Measurements from ENCODE around the gene CCNB1IP1. TPM values are rescaled to one million over a fixed set of nuclear protein-coding genes. Genes with fewer than 3 reads are reported as not detected.

Gene CCNB1IP1
- total RNA-seq, 1 experiment from 2014 or later = 77.0 TPM

DNA sequence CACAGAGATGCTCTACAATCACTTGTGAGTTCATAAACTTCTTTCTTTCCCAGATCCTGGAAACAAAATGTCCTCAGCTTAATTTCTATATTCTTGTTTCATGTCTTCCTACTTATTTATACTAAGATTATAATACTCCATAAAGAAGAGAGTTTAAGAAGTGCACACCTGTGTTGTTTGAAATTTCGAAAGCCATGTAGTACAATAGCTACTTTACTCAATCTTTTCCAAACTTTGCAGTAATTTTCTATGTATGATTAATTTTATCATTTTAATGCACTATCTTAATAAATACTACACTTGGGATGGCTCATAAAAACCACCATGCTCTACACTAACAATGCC is 27.0 kb downstream of the CCNB1IP1 start:
- no peaks in the 10 kb centered on the region for H3K9me2 ChIP-seq (ENCODE audit: insufficient read depth)
- no peaks in the 10 kb centered on the region for H3K9me3 ChIP-seq (ENCODE audit: control insufficient read depth in 1 of 2, insufficient read depth in 1 of 2, low read depth in 1 of 2, low read length in 2 of 2)
- H4K20me1 ChIP-seq (ENCODE audit: insufficient read depth) = no peaks in the 10 kb centered on the region
- intact Hi-C loops (cut with micrococcal nuclease) = no loop called here
- H3K27ac ChIP-seq (ENCODE audit: low read depth, low read length) = no peak overlapping the region
- ATAC-seq (peak; percentile 16; the same call in 1 of the 2 replicates), DNase-seq (ENCODE audit: low read depth, low spot score) (no peak)
- BruUV-seq (replicated peaks) = no TSS peak
- H3K79me2 ChIP-seq (ENCODE audit: insufficient read depth, low read length) = peaks cover 23% of the 10 kb centered on the region
- H2AFZ ChIP-seq (ENCODE audit: low read depth, low read length, poor library complexity, severe bottlenecking) = no peak overlapping the region
- peaks cover 0 to 3% of the 10 kb centered on the region in 2 experiments; a peak in 2 of 4 replicates for H3K36me3 ChIP-seq (ENCODE audit: control insufficient read depth in 1 of 2, insufficient read depth in 2 of 2, low read length in 2 of 2)
- H3K9ac ChIP-seq (ENCODE audit: low read length) = no peak overlapping the region
- H3K27me3 ChIP-seq (ENCODE audit: insufficient read depth, low read length) = no peaks in the 10 kb centered on the region
- POLR2A ChIA-PET = interaction anchor here (1.1 kb wide), 1 partner anchor 37 kb away, joined by 4 read pairs; the partner anchor contains the start of gene PARP2
- peaks cover 0 to 10% of the 10 kb centered on the region in 2 experiments; a peak in 3 of 4 replicates for H3K4me1 ChIP-seq (ENCODE audit: control insufficient read depth in 1 of 2, insufficient read depth in 2 of 2, low read length in 2 of 2)
- RAD21 ChIA-PET (ENCODE audit: low non-redundant PET in 1 of 2, low total read pairs in 2 of 2, uncharacterized antibody in 2 of 2, unreplicated experiment in 2 of 2) = no interaction called here
- H3K4me3 ChIP-seq (replicated peaks in 1 of 2; ENCODE audit: low read depth in 1 of 2, low read length in 2 of 2) = peak overlapping the region; percentile 76 to 82
- CTCF ChIA-PET = interaction anchor here (1.0 kb wide), 2 partner anchors 12 to 13 kb away, joined by 3 to 4 read pairs; no protein-coding TSS in a partner anchor
- TF ChIP-seq SP1 (IDR thresholded peaks at IDR 0.05; ENCODE audit: low read depth) (0 out of 2 replicates have a peak, but pooled peaks have one; percentile 12), CEBPB (IDR thresholded peaks at IDR 0.05; ENCODE audit: low read depth) (no peak)
- H3K4me2 ChIP-seq (ENCODE audit: low read length) = peak overlapping the region; percentile 89

- DNase-seq (ENCODE audit: low read depth, low spot score) (peak; percentile 87), ATAC-seq (peak; percentile 93)
- POLR2A ChIA-PET = interaction anchor here (1.1 kb wide), 1 partner anchor 38 kb away, joined by 4 read pairs; the partner anchor contains the start of gene PARP2
- TSS peak; percentile 77 for BruUV-seq (replicated peaks)
- Histone ChIP-seq H3K27me3 (ENCODE audit: insufficient read depth, low read length) (no peaks in the 10 kb centered on the region), H3K9me2 (ENCODE audit: insufficient read depth) (no peaks in the 10 kb centered on the region), H3K4me3 (replicated peaks in 1 of 2; ENCODE audit: low read depth in 1 of 2, low read length in 2 of 2) (peak within 1 kb of the TSS; percentile 76 to 82), H3K79me2 (ENCODE audit: insufficient read depth, low read length) (peaks cover 23% of the 10 kb centered on the region), H3K36me3 (ENCODE audit: control insufficient read depth in 1 of 2, insufficient read depth in 2 of 2, low read length in 2 of 2) (peaks cover 2 to 4% of the 10 kb centered on the region in 2 experiments; a peak in 3 of 4 replicates), H3K4me2 (ENCODE audit: low read length) (peak within 1 kb of the TSS; percentile 89), H3K9ac (ENCODE audit: low read length) (peak within 1 kb of the TSS; percentile 63), H3K27ac (ENCODE audit: low read depth, low read length) (no peak within 1 kb of the TSS; the same call in 1 of the 2 replicates), H3K9me3 (ENCODE audit: control insufficient read depth in 1 of 2, insufficient read depth in 1 of 2, low read depth in 1 of 2, low read length in 2 of 2) (no peaks in the 10 kb centered on the region), H2AFZ (ENCODE audit: low read depth, low read length, poor library complexity, severe bottlenecking) (peak within 1 kb of the TSS; percentile 62), H4K20me1 (ENCODE audit: insufficient read depth) (no peaks in the 10 kb centered on the region), H3K4me1 (ENCODE audit: control insufficient read depth in 1 of 2, insufficient read depth in 2 of 2, low read length in 2 of 2) (peaks cover 0 to 10% of the 10 kb centered on the region in 2 experiments; a peak in 3 of 4 replicates)
- RAD21 ChIA-PET (ENCODE audit: low non-redundant PET in 1 of 2, low total read pairs in 2 of 2, uncharacterized antibody in 2 of 2, unreplicated experiment in 2 of 2) = no interaction called here
- intact Hi-C loops (cut with micrococcal nuclease) = no loop called here
- CTCF ChIA-PET = interaction anchor here (1.0 kb wide), 2 partner anchors 12 to 13 kb away, joined by 3 to 4 read pairs; no protein-coding TSS in a partner anchor
- 0 out of 2 replicates have a peak, but pooled peaks have one; percentile 11 for TF ChIP-seq MAX (IDR thresholded peaks at IDR 0.05)
- TF ChIP-seq POLR2AphosphoS5 (IDR thresholded peaks at IDR 0.05; ENCODE audit: low read depth, low read length) = peak; percentile 65
- no peak for TF ChIP-seq JUND (IDR thresholded peaks at IDR 0.05)
- no peak for TF ChIP-seq RAD21 (IDR thresholded peaks at IDR 0.05; ENCODE audit: low read depth)
- TF ChIP-seq, protein P1, sequence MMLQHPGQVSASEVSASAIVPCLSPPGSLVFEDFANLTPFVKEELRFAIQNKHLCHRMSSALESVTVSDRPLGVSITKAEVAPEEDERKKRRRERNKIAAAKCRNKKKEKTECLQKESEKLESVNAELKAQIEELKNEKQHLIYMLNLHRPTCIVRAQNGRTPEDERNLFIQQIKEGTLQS (IDR thresholded peaks at IDR 0.05) = no peak
- no peak for TF ChIP-seq SRF (IDR thresholded peaks at IDR 0.05; ENCODE audit: low read depth)
- TF ChIP-seq POLR2A (IDR thresholded peaks at IDR 0.05; ENCODE audit: borderline replicate concordance, extremely low read depth, insufficient read depth, insufficient read length) = peak; percentile 69
- no peak for TF ChIP-seq ZFX (IDR thresholded peaks at IDR 0.05)
- TF ChIP-seq, protein P2, sequence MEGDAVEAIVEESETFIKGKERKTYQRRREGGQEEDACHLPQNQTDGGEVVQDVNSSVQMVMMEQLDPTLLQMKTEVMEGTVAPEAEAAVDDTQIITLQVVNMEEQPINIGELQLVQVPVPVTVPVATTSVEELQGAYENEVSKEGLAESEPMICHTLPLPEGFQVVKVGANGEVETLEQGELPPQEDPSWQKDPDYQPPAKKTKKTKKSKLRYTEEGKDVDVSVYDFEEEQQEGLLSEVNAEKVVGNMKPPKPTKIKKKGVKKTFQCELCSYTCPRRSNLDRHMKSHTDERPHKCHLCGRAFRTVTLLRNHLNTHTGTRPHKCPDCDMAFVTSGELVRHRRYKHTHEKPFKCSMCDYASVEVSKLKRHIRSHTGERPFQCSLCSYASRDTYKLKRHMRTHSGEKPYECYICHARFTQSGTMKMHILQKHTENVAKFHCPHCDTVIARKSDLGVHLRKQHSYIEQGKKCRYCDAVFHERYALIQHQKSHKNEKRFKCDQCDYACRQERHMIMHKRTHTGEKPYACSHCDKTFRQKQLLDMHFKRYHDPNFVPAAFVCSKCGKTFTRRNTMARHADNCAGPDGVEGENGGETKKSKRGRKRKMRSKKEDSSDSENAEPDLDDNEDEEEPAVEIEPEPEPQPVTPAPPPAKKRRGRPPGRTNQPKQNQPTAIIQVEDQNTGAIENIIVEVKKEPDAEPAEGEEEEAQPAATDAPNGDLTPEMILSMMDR (IDR thresholded peaks at IDR 0.05 in 2 of 3, conservative IDR thresholded peaks at IDR 0.05 in 1 of 3; ENCODE audit: borderline replicate concordance in 1 of 3, insufficient read depth in 1 of 3, low read depth in 2 of 3, low read length in 2 of 3) = peak; percentile 39 to 96 (median 94); a peak in 5 of 6 replicates
- TF ChIP-seq SIN3A (IDR thresholded peaks at IDR 0.05; ENCODE audit: low read depth) = 0 out of 2 replicates have a peak, but pooled peaks have one; percentile 35
- TF ChIP-seq CBX3 (IDR thresholded peaks at IDR 0.05; ENCODE audit: low read depth) = peak; percentile 70; the same call in 1 of the 2 replicates
- TF ChIP-seq YY1 (IDR thresholded peaks at IDR 0.05; ENCODE audit: extremely low read depth, insufficient replicate concordance, low read depth, low read length) = peak; percentile 79
Observed at GRCh38 chr14:20305265-20306078, 27.6 kb downstream of the CCNB1IP1 start, which contains the start of gene TTC5. TTC5 (minus strand) TSS chr14:20305951; CDS start chr14:20305937, 14 bp downstream.
